IPS-18a (cell line): ENCODE results near the gene TAF4B.
"Not testable (repeated sequence)": the region's sequence is repeated elsewhere in the genome, so short reads cannot be mapped to it uniquely, and the experiment has no call there.

Experiments
- H3K27ac ChIP-seq: one replicate; pipeline ENCODE4 v1.5.1; 2013; ENCODE audit warnings: low read length
- H3K27me3 ChIP-seq: one replicate; pipeline ENCODE4 v1.6.1; 2013; ENCODE audit warnings: mild to moderate bottlenecking, low read length; ENCODE audit not compliant: control insufficient read depth, insufficient read depth
- H3K36me3 ChIP-seq: one replicate; pipeline ENCODE4 v1.6.1; 2013; ENCODE audit warnings: low read depth, low read length; ENCODE audit not compliant: control insufficient read depth
- H3K4me1 ChIP-seq: one replicate; pipeline ENCODE4 v1.6.1; 2013; ENCODE audit warnings: low read depth, low read length; ENCODE audit not compliant: control insufficient read depth
- H3K4me3 ChIP-seq: one replicate; pipeline ENCODE4 v1.5.1; 2013; ENCODE audit warnings: low read length
- H3K9ac ChIP-seq: one replicate; pipeline ENCODE4 v1.6.1; 2013; ENCODE audit warnings: mild to moderate bottlenecking, low read length, moderate library complexity
- H3K9me3 ChIP-seq: one replicate; pipeline ENCODE4 v1.6.1; 2013; ENCODE audit warnings: low read depth, low read length; ENCODE audit not compliant: control insufficient read depth

TAF4B gene

GRCh38 chr18:26350961-26351360 is 124.7 kb downstream of the TAF4B start:
- Histone ChIP-seq H3K4me1 (no peaks in the 10 kb centered on the region), H3K27me3 (no peaks in the 10 kb centered on the region), H3K27ac (no peak overlapping the region), H3K9me3 (peaks cover 5% of the 10 kb centered on the region), H3K4me3 (no peak overlapping the region), H3K9ac (no peak overlapping the region), H3K36me3 (no peaks in the 10 kb centered on the region)

DNA sequence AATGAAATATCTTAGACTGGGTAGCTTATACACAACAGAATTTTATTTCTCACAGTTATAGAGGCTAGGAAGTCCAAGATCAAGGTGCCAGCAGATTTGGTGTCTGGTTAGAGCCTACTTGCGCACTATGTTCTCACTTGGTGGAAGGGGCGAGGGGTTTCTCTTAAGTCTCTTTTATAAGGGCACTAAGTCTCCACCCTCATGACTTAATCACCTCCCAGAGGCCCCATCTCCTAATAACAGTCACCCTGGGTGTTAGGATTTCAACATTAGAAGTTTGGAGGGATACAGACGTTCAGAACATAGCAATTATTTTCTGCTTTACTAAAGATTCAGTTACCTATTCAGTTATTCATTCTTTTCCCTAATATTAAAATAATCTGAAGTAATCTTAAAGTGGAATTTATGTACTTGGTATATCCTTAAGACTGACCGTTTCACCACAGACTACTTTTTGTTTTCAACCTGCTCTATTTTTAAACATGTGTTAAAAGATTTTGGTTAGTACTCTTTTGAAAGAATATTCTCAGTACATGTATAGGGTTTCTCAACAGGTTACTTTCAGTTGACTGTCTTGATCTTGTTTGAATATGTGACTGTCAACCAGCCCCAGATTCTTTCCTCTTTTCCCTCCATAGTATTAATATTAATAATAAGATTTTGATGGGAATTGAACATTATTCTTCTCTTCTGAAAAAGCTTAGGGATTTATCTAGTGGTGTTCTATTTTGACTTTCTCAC is 130.0 kb downstream of the TAF4B start:
- H3K9ac ChIP-seq = no peak overlapping the region
- no peaks in the 10 kb centered on the region for H3K9me3 ChIP-seq
- H3K4me3 ChIP-seq = no peak overlapping the region
- peaks cover 4% of the 10 kb centered on the region for H3K36me3 ChIP-seq
- H3K4me1 ChIP-seq = no peaks in the 10 kb centered on the region
- H3K27me3 ChIP-seq = no peaks in the 10 kb centered on the region
- no peak overlapping the region for H3K27ac ChIP-seq

DNA sequence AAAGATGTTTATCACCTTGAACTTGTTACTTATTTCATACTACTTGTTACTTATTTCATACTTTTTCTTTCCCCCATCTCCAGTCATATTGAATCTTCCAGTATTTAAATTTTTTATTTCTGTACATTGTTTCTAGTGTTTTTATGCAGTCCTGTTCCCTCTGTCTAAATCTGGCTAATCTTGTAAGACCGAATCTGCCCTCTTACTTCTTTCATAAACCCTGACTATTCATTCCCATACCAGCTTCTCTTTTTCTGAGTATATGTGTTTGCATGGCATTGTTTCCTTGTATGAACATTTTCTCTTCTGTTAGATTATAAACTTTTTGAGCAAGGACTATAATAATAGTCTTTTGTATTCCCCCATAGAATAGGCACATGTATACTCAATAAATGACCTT is 131.7 kb downstream of the TAF4B start:
- no peaks in the 10 kb centered on the region for H3K27me3 ChIP-seq
- H3K9ac ChIP-seq = no peak overlapping the region
- no peak overlapping the region for H3K27ac ChIP-seq
- H3K4me3 ChIP-seq = no peak overlapping the region
- no peaks in the 10 kb centered on the region for H3K4me1 ChIP-seq
- peaks cover 4% of the 10 kb centered on the region for H3K36me3 ChIP-seq
- no peaks in the 10 kb centered on the region for H3K9me3 ChIP-seq

DNA sequence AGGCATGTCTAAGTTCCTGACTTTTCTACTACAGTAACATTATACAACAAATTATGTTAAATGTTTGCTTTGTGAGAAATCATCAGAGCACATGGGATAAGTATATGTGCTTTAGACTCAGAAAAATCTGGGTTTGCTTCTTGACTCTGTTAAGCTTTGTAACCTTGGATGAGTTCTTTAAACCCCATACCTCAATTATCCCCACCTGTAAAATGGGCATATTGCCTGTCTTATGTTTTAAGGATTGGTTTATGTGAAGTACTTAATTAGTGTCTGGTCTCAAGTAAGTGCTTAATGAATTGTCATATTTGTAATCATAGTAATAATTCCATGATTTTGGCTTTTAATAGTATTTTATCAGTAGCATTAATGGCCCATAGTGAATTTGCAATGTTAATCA is 135.8 kb downstream of the TAF4B start:
- no peaks in the 10 kb centered on the region for H3K27me3 ChIP-seq
- no peak overlapping the region for H3K9ac ChIP-seq
- peaks cover 5% of the 10 kb centered on the region for H3K36me3 ChIP-seq
- H3K4me1 ChIP-seq = no peaks in the 10 kb centered on the region
- H3K9me3 ChIP-seq = no peaks in the 10 kb centered on the region
- H3K27ac ChIP-seq = no peak overlapping the region
- no peak overlapping the region for H3K4me3 ChIP-seq

DNA sequence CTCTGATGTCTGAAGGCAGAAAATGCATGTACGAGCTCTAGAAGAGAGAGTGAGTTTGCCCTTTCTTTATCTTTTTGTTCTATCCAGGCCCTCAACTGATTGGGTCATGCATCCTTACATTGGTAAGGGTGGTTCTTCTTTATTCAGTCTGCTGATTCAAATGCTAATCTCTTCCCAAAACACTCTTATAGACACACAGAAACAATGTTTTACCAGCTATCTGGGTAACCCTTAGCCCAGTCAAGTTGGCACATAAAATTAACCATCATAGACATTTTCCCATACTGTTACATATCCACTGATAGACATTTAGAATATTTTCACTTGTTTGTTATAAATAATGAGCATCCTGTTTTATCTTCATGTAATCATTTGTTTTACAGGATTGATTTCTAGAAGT is 141.2 kb downstream of the TAF4B start:
- H3K9ac ChIP-seq = no peak overlapping the region
- peaks cover 7% of the 10 kb centered on the region for H3K4me1 ChIP-seq

DNA sequence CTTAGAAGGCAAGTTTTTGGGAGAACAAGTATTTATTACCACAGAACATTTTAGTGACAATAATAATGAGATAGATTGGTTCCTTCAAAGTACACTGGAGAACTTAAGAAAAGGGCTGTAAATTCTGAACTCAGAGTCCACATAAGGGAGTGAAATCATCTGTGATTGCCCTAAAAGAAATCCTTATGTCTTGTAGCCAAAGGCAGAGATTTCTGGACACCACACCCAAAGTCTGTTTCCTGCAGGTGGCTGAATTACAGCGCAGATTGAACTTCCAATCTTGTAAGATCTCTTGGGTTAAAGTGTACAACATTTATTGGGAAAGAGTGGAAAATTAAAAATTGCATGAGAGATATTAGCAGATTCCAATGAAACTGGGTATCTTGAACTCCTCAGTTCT is 143.8 kb downstream of the TAF4B start:
- H3K4me1 ChIP-seq = peaks cover 7% of the 10 kb centered on the region
- H3K4me3 ChIP-seq = no peak overlapping the region
- no peaks in the 10 kb centered on the region for H3K9me3 ChIP-seq
- no peak overlapping the region for H3K27ac ChIP-seq
- no peaks in the 10 kb centered on the region for H3K27me3 ChIP-seq
- H3K36me3 ChIP-seq = peaks cover 3% of the 10 kb centered on the region
- H3K9ac ChIP-seq = no peak overlapping the region

More for the DNA sequence above, 141.2 kb downstream of the TAF4B start:
- Histone ChIP-seq H3K4me3 (no peak overlapping the region), H3K27ac (no peak overlapping the region), H3K27me3 (no peaks in the 10 kb centered on the region), H3K36me3 (peaks cover 3% of the 10 kb centered on the region), H3K9me3 (no peaks in the 10 kb centered on the region)

- H3K9me3 ChIP-seq = no peaks in the 10 kb centered on the region
- H3K27me3 ChIP-seq = no peaks in the 10 kb centered on the region
- H3K27ac ChIP-seq = no peak overlapping the region
- no peaks in the 10 kb centered on the region for H3K36me3 ChIP-seq
- H3K4me3 ChIP-seq = no peak overlapping the region
- no peaks in the 10 kb centered on the region for H3K4me1 ChIP-seq
- H3K9ac ChIP-seq = no peak overlapping the region
Observed at GRCh38 chr18:26376105-26376504, 149.9 kb downstream of the TAF4B start.

DNA sequence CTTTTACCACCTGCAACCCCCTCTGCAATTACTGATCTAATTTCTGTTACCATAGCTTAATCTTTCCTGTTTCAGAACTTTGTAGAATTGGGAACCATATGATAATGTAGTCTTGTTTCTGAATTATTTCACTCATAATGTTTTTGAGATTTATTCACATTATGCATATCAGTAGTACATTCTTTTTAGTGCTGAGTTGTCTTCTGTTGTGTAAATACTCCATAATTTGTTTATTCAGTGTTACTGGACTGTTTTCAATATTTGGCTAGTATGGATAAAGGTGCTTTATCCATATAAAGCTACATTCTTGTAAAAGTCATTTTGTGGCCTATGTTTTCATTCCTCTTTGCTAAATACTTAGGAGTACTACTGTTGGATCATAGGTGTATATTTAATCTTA is 152.5 kb downstream of the TAF4B start:
- H3K27me3 ChIP-seq = no peaks in the 10 kb centered on the region
- H3K4me3 ChIP-seq = no peak overlapping the region
- no peak overlapping the region for H3K9ac ChIP-seq
- H3K27ac ChIP-seq = no peak overlapping the region
- H3K36me3 ChIP-seq = no peaks in the 10 kb centered on the region
- H3K4me1 ChIP-seq = no peaks in the 10 kb centered on the region
- no peaks in the 10 kb centered on the region for H3K9me3 ChIP-seq

GRCh38 chr18:26381555-26381954 is 155.3 kb downstream of the TAF4B start:
- H3K36me3 ChIP-seq, H3K4me3 ChIP-seq, H3K27me3 ChIP-seq, H3K9ac ChIP-seq, H3K9me3 ChIP-seq, H3K27ac ChIP-seq, H3K4me1 ChIP-seq: not testable (repeated sequence)

- Histone ChIP-seq H3K27ac (no peak overlapping the region), H3K4me1 (no peaks in the 10 kb centered on the region), H3K27me3 (no peaks in the 10 kb centered on the region), H3K4me3 (no peak overlapping the region), H3K9ac (no peak overlapping the region), H3K9me3 (no peaks in the 10 kb centered on the region), H3K36me3 (no peaks in the 10 kb centered on the region)
Observed at GRCh38 chr18:26383454-26384270, 157.4 kb downstream of the TAF4B start.

- Histone ChIP-seq H3K9ac (no peak overlapping the region), H3K9me3 (no peaks in the 10 kb centered on the region), H3K36me3 (peaks cover 9% of the 10 kb centered on the region), H3K4me3 (no peak overlapping the region), H3K27me3 (no peaks in the 10 kb centered on the region), H3K27ac (no peak overlapping the region), H3K4me1 (no peaks in the 10 kb centered on the region)
Observed at GRCh38 chr18:26386002-26386401, 159.8 kb downstream of the TAF4B start.

DNA sequence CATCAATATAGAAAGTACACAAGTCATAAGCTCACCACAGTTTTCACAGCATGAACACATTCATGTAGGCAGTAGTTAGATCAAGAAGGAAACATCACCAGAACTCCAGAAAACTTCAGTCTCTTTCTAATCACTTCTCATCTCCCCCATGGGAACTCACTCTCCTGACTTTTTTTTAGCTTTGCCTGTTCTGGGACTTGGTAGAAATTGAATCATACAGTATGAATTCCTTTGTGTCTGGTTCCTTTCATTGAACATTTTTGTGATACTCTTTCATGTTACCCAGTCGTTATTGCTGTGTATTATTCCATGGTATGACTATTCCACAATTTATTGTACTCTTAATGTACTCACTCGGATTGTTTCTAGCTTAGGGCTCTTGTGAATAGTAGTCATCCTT is 160.2 kb downstream of the TAF4B start:
- Histone ChIP-seq H3K36me3 (peaks cover 9% of the 10 kb centered on the region), H3K4me3 (no peak overlapping the region), H3K9me3 (no peaks in the 10 kb centered on the region), H3K9ac (no peak overlapping the region), H3K27ac (no peak overlapping the region), H3K27me3 (no peaks in the 10 kb centered on the region), H3K4me1 (no peaks in the 10 kb centered on the region)
